Measurements from ENCODE around the gene PROKR1.

- TF ChIP-seq CTCF (IDR thresholded peaks at IDR 0.05): no peak
- TF ChIP-seq POLR2A (IDR thresholded peaks at IDR 0.05): no peak
Observed at GRCh38 chr2:68675470-68675869, 32.1 kb downstream of the PROKR1 start.

Data from tibial nerve (tissue), 3 donors.